Mesendoderm (in vitro differentiated cells): Measurements from ENCODE around the gene FMOD.

ENCODE experiments used
- DNase-seq: peaks from one replicate; pipeline ENCODE4 v3.0.0; 2013
- H2AK5ac ChIP-seq: 2 replicates; pipeline ENCODE4 v1.6.1; 2013; ENCODE audit warnings: low read length, inconsistent platforms
- H2BK120ac ChIP-seq: 2 replicates; pipeline ENCODE4 v1.6.1; 2013; ENCODE audit warnings: low read depth, mild to moderate bottlenecking, low read length, moderate library complexity, mixed read lengths
- H2BK15ac ChIP-seq: replicated peaks from 2 replicates; pipeline ENCODE4 v1.6.1; 2013; ENCODE audit warnings: low read depth, mild to moderate bottlenecking, moderate library complexity
- H2BK5ac ChIP-seq: 2 replicates; pipeline ENCODE4 v1.6.1; 2013; ENCODE audit warnings: low read length, inconsistent platforms
- H3K18ac ChIP-seq: 2 replicates; pipeline ENCODE4 v1.6.1; 2013; ENCODE audit warnings: mild to moderate bottlenecking, low read length, mixed read lengths
- H3K23ac ChIP-seq: one replicate; pipeline ENCODE4 v1.6.1; 2013; ENCODE audit warnings: low read length
- H3K27ac ChIP-seq: 2 replicates; pipeline ENCODE4 v1.5.1; 2013; ENCODE audit warnings: low read depth, mild to moderate bottlenecking, inconsistent platforms, low read length, moderate library complexity
- H3K27me3 ChIP-seq: 2 replicates; pipeline ENCODE4 v1.6.1; 2013; ENCODE audit warnings: low read length, control low read depth, mild to moderate bottlenecking, inconsistent platforms; ENCODE audit not compliant: insufficient read depth, poor library complexity
- H3K36me3 ChIP-seq: 2 replicates; pipeline ENCODE4 v1.6.1; 2013; ENCODE audit warnings: low read length, inconsistent platforms; ENCODE audit not compliant: control insufficient read depth, insufficient read depth
- H3K4ac ChIP-seq: one replicate; pipeline ENCODE4 v1.6.1; 2013; ENCODE audit warnings: low read depth, mild to moderate bottlenecking, low read length, moderate library complexity
- H3K4me1 ChIP-seq: 2 replicates; pipeline ENCODE4 v1.6.1; 2013; ENCODE audit warnings: low read depth, low read length, inconsistent platforms; ENCODE audit not compliant: control insufficient read depth
- H3K4me2 ChIP-seq: 2 replicates; pipeline ENCODE4 v1.6.1; 2013; ENCODE audit warnings: low read length
- H3K4me3 ChIP-seq: 2 replicates; pipeline ENCODE4 v1.5.1; 2013; ENCODE audit warnings: mild to moderate bottlenecking, low read length
- H3K56ac ChIP-seq: one replicate; pipeline ENCODE4 v1.6.1; 2013; ENCODE audit warnings: low read length
- H3K79me1 ChIP-seq: 2 replicates; pipeline ENCODE4 v1.6.1; 2013; ENCODE audit warnings: low read length, inconsistent platforms
- H3K79me2 ChIP-seq: 2 replicates; pipeline ENCODE4 v1.6.1; 2013; ENCODE audit warnings: mild to moderate bottlenecking, low read length; ENCODE audit not compliant: control insufficient read depth, insufficient read depth
- H3K9ac ChIP-seq: 2 replicates; pipeline ENCODE4 v1.6.1; 2013; ENCODE audit warnings: low read length, inconsistent platforms
- H4K5ac ChIP-seq: one replicate; pipeline ENCODE4 v1.6.1; 2013; ENCODE audit warnings: low read length
- H4K8ac ChIP-seq: one replicate; pipeline ENCODE4 v1.6.1; 2013; ENCODE audit warnings: low read depth, mild to moderate bottlenecking, control low read depth, low read length, moderate library complexity
- WGBS: extraction: QIAGEN DNeasy Blood & Tissue Kit; methylation state at CpG from one replicate; pipeline ENCODE4 v1.1.7; 2013; ENCODE audit warnings: low lambda C conversion rate, missing lambda C conversion rate; ENCODE audit not compliant: insufficient coverage; ENCODE audit errors: extremely low coverage; 5-methylcytosine and 5-hydroxymethylcytosine counted together

Gene FMOD

GRCh38 chr1:203336097-203336496 lies 14.8 kb downstream of the FMOD start:
- no peak for DNase-seq
- H3K36me3 ChIP-seq: no peaks in the 10 kb centered on the region

GRCh38 chr1:203335503-203335902 lies 15.4 kb downstream of the FMOD start:
- H3K18ac ChIP-seq: no peak overlapping the region
- H3K27ac ChIP-seq: no peak overlapping the region
- H2BK120ac ChIP-seq: no peak overlapping the region
- no peak overlapping the region for H2AK5ac ChIP-seq
- no peak overlapping the region for H3K56ac ChIP-seq
- H4K5ac ChIP-seq: no peak overlapping the region
- H2BK15ac ChIP-seq: no peak overlapping the region
- no peak for DNase-seq
- H3K79me2 ChIP-seq: no peaks in the 10 kb centered on the region
- H3K4me3 ChIP-seq: no peak overlapping the region
- no peak overlapping the region for H3K4ac ChIP-seq
- H2BK5ac ChIP-seq: no peak overlapping the region
- H3K36me3 ChIP-seq: no peaks in the 10 kb centered on the region
- no peak overlapping the region for H3K23ac ChIP-seq
- no peaks in the 10 kb centered on the region for H3K4me1 ChIP-seq
- no peak overlapping the region for H4K8ac ChIP-seq
- no peaks in the 10 kb centered on the region for H3K79me1 ChIP-seq
- WGBS: no CpG with 5 or more reads among the region's 4 CpGs
- no peak overlapping the region for H3K9ac ChIP-seq
- no peak overlapping the region for H3K4me2 ChIP-seq
- H3K27me3 ChIP-seq: no peaks in the 10 kb centered on the region

More at GRCh38 chr1:203336097-203336496, 14.8 kb downstream of the FMOD start:
- Histone ChIP-seq H3K79me2 (no peaks in the 10 kb centered on the region), H4K8ac (no peak overlapping the region), H3K27me3 (no peaks in the 10 kb centered on the region), H2BK15ac (no peak overlapping the region), H4K5ac (no peak overlapping the region), H3K56ac (no peak overlapping the region), H3K4me2 (no peak overlapping the region), H3K27ac (no peak overlapping the region), H2BK120ac (no peak overlapping the region), H3K79me1 (no peaks in the 10 kb centered on the region), H3K23ac (no peak overlapping the region), H3K4ac (no peak overlapping the region), H3K18ac (no peak overlapping the region), H2BK5ac (no peak overlapping the region), H3K4me1 (no peaks in the 10 kb centered on the region), H3K9ac (no peak overlapping the region), H3K4me3 (no peak overlapping the region), H2AK5ac (no peak overlapping the region)
- WGBS: no CpG with 5 or more reads among the region's 1 CpG

GRCh38 chr1:203331224-203331623 lies 19.7 kb downstream of the FMOD start:
- H3K9ac ChIP-seq: no peak overlapping the region
- H2BK5ac ChIP-seq: no peak overlapping the region
- H3K56ac ChIP-seq: no peak overlapping the region
- H3K36me3 ChIP-seq: no peaks in the 10 kb centered on the region
- H3K18ac ChIP-seq: no peak overlapping the region
- no peak overlapping the region for H3K23ac ChIP-seq
- no peak overlapping the region for H3K27ac ChIP-seq
- H2BK15ac ChIP-seq: no peak overlapping the region
- H4K8ac ChIP-seq: no peak overlapping the region
- H3K27me3 ChIP-seq: no peaks in the 10 kb centered on the region
- H3K79me2 ChIP-seq: no peaks in the 10 kb centered on the region
- no peaks in the 10 kb centered on the region for H3K79me1 ChIP-seq
- DNase-seq: no peak
- H4K5ac ChIP-seq: no peak overlapping the region
- no CpG with 5 or more reads among the region's 1 CpG for WGBS
- H2BK120ac ChIP-seq: no peak overlapping the region
- H2AK5ac ChIP-seq: no peak overlapping the region
- H3K4ac ChIP-seq: no peak overlapping the region
- no peak overlapping the region for H3K4me2 ChIP-seq
- H3K4me3 ChIP-seq: no peak overlapping the region
- H3K4me1 ChIP-seq: peaks cover 3% of the 10 kb centered on the region

GRCh38 chr1:203328714-203329122 lies 22.2 kb downstream of the FMOD start:
- Histone ChIP-seq H3K4me3 (no peak overlapping the region), H3K79me2 (no peaks in the 10 kb centered on the region), H3K27me3 (no peaks in the 10 kb centered on the region), H4K5ac (no peak overlapping the region), H3K9ac (no peak overlapping the region), H3K4me1 (peaks cover 3% of the 10 kb centered on the region), H3K4me2 (no peak overlapping the region), H2BK5ac (no peak overlapping the region), H4K8ac (no peak overlapping the region), H2BK120ac (no peak overlapping the region), H3K4ac (no peak overlapping the region), H3K27ac (no peak overlapping the region), H2BK15ac (no peak overlapping the region), H3K79me1 (no peaks in the 10 kb centered on the region), H3K56ac (no peak overlapping the region), H3K36me3 (no peaks in the 10 kb centered on the region), H3K18ac (no peak overlapping the region), H2AK5ac (no peak overlapping the region), H3K23ac (no peak overlapping the region)
- WGBS: no CpG with 5 or more reads among the region's 7 CpGs
- DNase-seq: peak; percentile 34

GRCh38 chr1:203327684-203328457 lies 23.1 kb downstream of the FMOD start:
- Histone ChIP-seq H3K4me1 (peaks cover 3% of the 10 kb centered on the region), H2BK5ac (no peak overlapping the region), H3K18ac (peak overlapping the region; percentile 75), H3K4me2 (peak overlapping the region; percentile 79), H3K4ac (peak overlapping the region; percentile 42), H3K79me2 (no peaks in the 10 kb centered on the region), H2BK15ac (no peak overlapping the region), H3K27me3 (no peaks in the 10 kb centered on the region), H3K27ac (peak overlapping the region; percentile 76), H4K5ac (no peak overlapping the region), H2BK120ac (no peak overlapping the region), H3K56ac (peak overlapping the region; percentile 80), H3K9ac (peak overlapping the region; percentile 66), H4K8ac (no peak overlapping the region), H2AK5ac (no peak overlapping the region), H3K79me1 (no peaks in the 10 kb centered on the region), H3K4me3 (peak overlapping the region; percentile 15), H3K23ac (no peak overlapping the region), H3K36me3 (no peaks in the 10 kb centered on the region)
- peak; percentile 90 for DNase-seq
- WGBS: no CpG with 5 or more reads among the region's 31 CpGs
